Measurements from ENCODE around the gene GJD3.

The GJD3 gene

DNA sequence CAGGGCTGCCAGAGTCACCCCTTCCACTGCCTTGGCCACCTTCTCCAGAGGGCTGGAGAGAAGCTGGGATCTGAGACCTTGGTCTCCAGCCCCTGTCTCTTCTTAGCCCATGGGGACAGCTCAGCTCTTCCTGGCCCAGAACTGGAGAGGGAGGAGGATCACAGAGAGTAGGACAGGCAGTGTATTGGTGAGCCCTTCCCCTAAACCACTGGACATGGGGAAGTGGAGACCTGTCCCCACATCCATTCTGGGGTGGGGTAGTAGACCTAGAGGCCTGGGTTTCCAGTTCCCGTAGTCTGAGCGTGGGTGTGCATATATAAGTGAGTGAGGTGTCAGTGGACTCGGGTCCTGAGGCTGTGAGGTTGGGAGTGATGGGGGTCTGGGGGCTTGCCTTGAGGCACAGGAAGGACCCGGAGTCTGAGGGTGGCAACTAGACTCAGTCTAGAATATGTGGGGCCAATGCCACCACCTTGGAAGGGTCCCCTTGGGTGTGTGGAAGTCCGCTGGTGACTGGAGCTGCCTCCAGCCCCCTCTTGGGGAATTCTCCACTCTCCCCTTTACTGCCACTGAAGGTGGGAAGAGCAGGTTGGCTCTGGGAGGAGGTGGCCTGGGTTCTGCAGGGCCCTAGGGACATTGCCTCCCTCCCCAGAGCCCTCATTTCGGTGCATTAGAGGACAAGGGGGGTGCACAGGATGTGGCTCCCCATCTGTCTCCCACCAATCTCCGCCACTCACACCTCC, 19.9 kb downstream of the GJD3 start:
- TF ChIP-seq, protein P1, sequence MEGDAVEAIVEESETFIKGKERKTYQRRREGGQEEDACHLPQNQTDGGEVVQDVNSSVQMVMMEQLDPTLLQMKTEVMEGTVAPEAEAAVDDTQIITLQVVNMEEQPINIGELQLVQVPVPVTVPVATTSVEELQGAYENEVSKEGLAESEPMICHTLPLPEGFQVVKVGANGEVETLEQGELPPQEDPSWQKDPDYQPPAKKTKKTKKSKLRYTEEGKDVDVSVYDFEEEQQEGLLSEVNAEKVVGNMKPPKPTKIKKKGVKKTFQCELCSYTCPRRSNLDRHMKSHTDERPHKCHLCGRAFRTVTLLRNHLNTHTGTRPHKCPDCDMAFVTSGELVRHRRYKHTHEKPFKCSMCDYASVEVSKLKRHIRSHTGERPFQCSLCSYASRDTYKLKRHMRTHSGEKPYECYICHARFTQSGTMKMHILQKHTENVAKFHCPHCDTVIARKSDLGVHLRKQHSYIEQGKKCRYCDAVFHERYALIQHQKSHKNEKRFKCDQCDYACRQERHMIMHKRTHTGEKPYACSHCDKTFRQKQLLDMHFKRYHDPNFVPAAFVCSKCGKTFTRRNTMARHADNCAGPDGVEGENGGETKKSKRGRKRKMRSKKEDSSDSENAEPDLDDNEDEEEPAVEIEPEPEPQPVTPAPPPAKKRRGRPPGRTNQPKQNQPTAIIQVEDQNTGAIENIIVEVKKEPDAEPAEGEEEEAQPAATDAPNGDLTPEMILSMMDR (conservative IDR thresholded peaks at IDR 0.05): no peak
- no peak for TF ChIP-seq ZFX (IDR thresholded peaks at IDR 0.05)
- H3K27ac ChIP-seq: no peak overlapping the region

DNA sequence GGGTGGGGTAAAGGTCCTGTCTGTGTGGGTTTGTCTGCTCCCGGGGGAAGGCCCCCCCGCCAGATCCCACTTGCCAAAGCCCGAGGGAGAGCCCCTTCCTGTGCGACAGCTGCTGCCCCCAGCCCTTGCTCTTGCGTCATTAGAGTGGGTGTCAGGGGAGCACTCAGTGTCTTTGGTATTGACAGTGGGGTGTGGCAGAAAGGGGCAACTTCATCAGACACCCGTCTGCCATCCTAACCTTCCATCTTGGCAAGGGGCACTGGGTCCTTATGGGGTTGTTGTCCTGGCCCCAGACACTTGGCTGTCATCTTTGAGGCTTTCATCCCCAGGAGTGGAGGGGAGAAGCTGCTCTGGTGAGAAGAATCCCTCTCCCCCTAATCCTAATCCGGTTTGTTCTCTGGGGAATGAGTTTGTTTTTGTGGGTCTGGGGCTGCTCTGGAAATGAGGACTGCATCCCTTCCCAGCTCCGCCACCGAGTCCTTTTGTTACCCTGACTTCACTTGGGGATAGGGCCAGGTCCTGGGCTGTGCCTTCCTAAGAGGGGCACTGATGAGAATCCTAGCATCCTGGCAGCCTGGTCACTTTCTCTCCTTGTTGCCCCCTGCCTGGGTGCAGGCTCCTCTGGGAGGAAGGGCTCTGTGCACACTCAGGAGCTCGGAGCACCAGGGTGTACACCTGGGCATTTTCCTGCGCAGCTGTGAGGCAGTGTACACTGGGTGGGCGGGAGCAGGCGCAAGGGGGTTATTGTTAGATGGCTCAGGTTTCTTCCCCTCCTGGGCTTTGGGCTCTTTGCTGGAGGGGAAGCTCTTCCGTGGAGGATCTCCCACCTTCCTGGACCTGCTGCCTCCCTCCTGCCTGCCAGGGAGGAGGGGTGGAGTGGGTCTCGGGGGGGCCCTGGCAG, 21.1 kb downstream of the GJD3 start:
- TF ChIP-seq, protein P1 (conservative IDR thresholded peaks at IDR 0.05): no peak
- TF ChIP-seq ZFX (IDR thresholded peaks at IDR 0.05): no peak

DNA sequence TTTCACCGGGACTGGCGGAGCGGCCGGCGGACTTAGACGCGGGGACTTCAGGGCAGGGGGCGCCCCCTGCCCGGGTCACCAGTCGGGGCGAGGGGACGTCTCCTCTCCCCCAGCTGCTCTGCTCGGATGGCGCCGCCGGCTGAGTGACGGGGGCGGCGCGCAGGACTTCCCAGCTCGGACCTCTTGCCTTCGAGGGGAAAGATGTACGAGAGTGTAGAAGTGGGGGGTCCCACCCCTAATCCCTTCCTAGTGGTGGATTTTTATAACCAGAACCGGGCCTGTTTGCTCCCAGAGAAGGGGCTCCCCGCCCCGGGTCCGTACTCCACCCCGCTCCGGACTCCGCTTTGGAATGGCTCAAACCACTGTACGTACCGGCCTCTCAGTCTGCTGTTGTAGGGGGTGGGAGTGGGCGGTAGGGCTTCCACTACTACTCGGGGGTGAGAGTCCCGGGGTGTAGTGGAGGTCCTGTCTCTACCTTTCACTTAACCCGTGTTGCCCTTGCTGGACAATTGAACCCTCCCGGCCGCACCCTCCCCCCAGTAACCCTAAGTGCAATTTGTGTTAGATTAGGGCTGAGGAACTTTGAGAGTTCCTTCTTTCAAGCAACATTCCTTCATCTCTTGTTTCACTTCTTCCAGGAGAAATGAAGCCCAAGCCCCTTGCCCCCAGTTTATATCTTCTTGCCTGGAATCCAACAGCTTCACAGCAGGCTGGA, 21.9 kb downstream of the GJD3 start:
- H3K27ac ChIP-seq: peak overlapping the region; percentile 77
- TF ChIP-seq ZFX (IDR thresholded peaks at IDR 0.05): no peak
- TF ChIP-seq, protein P1 (conservative IDR thresholded peaks at IDR 0.05): no peak

More for the DNA sequence above, 21.1 kb downstream of the GJD3 start:
- H3K27ac ChIP-seq: no peak overlapping the region

DNA sequence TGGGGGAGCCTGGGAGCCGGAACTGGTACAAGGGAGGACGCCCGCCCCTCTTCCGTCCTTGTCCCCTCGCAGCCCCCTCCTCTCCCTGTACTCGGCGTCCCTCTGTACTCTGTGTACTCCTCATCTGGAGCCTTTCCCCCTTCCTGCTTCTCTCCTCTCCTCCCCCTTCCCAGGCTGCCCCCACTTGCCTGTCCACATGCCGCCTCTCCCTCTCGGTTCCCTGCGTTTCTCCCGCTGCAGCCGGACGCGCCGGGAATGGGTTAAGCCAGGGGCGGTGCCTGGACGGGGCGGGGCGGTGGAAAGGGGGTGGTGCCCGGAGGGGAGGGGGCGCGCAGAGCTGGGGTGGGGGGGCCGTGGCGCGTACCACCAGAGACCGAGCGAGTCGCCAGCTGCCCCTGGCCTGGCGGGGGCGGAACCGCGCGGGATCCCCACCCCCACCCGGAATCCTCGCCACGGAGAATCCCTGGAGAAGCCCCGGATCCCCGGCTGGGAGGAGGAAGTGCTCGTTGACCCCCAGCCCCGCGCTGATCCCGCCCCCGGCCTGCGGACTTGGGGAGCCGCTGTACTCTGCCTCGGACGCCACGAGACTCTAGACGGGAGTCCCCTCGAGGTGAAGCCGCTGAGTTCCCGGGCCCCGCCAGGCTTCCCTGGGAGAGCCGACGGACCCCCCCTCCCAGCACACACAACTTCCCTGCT, 22.6 kb downstream of the GJD3 start:
- H3K27ac ChIP-seq: peak overlapping the region; percentile 77
- TF ChIP-seq, protein P1 (conservative IDR thresholded peaks at IDR 0.05): no peak
- no peak for TF ChIP-seq ZFX (IDR thresholded peaks at IDR 0.05)

DNA sequence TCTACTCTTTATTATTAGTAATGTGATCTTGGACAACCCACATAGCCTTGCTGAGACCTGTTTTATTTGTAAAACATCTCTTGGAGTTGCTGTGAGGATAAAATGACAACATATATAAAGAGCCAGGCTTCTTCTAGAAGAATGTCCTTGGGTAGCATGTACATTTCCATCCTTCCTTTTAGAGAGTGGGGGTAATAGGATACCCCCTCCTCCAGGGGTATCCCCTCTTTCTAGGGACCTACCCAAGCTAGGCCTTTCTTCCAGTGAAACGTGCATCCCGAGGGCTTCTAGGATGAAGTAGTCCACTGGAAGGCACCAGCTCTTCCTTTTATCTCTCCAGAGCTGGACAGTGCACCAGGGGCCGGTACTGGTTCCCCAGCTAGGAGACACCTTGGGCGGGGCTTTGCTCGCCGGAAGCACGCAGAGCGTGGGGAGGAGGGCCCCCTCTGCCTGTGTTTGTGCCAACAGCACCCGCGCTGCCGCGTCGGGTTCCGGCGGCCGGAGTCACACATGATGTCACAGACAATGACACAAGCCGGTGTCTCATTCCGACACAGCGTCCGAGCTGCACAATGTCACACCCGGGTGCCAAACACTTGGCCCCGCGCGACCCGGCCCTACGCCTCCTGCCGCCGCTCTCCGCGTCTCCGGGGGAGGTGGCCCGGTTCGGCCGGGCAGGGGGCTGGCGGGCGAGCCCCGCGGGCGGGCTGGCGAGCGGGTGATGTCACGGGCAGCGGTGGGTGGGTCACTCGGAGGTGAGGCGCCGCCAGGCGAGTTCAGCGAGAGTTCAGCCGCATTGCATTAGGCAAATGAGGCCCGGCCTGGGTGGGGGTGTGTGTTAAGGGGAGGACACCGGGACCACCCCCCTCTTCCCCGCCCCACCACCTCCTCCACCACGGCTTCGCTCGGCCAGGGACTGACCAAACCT, 23.4 kb downstream of the GJD3 start:
- TF ChIP-seq ZFX (IDR thresholded peaks at IDR 0.05): no peak
- TF ChIP-seq, protein P1 (conservative IDR thresholded peaks at IDR 0.05): no peak
- peak overlapping the region; percentile 77 for H3K27ac ChIP-seq

DNA sequence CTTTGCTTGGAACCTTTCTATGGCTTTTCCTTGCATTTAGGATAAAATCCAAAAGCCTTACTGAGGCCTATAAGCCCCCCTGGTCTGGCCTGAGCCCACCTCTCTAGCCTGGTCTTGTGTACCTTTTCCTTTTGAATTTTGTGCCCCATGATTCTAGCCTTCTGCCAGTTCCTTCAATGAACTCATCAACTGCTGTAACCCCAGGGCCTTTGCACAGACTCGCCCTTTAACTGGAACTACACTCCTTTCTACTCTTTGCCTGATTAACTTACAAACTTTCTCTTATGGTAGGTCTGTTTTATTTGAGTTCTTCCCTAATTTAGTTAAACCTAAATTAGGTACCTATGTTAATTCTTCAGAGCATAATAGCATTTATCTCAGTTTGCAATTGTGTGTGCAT, 24.2 kb downstream of the GJD3 start:
- H3K27ac ChIP-seq: no peak overlapping the region
- TF ChIP-seq, protein P1 (conservative IDR thresholded peaks at IDR 0.05): no peak
- TF ChIP-seq ZFX (IDR thresholded peaks at IDR 0.05): no peak
